ENCODE results near the gene SLC9A9.
"Not testable (repeated sequence)": the region's sequence is repeated elsewhere in the genome, so short reads cannot be mapped to it uniquely, and the experiment has no call there.

SLC9A9 gene

DNA sequence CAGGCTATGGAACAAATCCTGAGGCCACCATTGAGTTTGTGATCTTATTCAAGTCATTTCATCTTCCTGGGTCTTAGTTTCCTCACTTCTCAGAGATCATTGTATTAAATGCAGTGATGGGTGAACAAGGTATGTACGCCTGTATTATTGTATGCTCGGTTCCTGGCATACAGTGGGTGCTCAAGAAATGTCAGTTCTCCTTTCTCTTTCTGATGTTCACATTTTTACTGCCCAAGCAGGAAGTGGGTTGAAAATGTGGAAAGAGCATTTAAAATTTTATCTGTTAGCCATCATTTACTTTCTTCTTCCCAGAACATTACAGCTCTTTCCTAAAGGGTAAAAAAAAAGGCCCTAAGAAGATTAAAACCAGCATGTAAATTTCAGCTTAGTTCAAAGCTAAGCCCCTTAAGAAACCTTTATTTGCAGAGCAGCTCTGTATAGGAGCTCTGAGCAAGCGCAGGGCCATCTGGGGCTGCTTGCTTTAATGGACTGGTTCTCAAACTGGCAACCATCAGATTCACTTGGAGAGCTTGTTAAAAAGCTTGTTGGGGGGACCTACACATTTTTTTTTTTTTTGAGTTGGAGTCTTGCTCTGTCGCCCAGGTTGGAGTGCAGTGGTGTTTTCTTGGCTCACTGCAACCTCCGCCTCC, 549.3 kb downstream of the SLC9A9 start:
- H3K4me3 ChIP-seq (ENCODE audit: low read length) = no peak overlapping the region

GRCh38 chr3:143298380-143298779, 549.9 kb downstream of the SLC9A9 start:
- no peak for TF ChIP-seq ZNF274 (IDR thresholded peaks at IDR 0.05; ENCODE audit: low read depth, low read length)

More for the DNA sequence above, 549.3 kb downstream of the SLC9A9 start:
- no peak for TF ChIP-seq ZNF274 (IDR thresholded peaks at IDR 0.05; ENCODE audit: low read depth, low read length)

GRCh38 chr3:143295201-143296080, 552.8 kb downstream of the SLC9A9 start:
- TF ChIP-seq ZNF274 (IDR thresholded peaks at IDR 0.05; ENCODE audit: low read depth, low read length) = no peak
- no peak overlapping the region for H3K4me3 ChIP-seq (ENCODE audit: low read length)

More at GRCh38 chr3:143298380-143298779, 549.9 kb downstream of the SLC9A9 start:
- H3K4me3 ChIP-seq (ENCODE audit: low read length) = no peak overlapping the region

DNA sequence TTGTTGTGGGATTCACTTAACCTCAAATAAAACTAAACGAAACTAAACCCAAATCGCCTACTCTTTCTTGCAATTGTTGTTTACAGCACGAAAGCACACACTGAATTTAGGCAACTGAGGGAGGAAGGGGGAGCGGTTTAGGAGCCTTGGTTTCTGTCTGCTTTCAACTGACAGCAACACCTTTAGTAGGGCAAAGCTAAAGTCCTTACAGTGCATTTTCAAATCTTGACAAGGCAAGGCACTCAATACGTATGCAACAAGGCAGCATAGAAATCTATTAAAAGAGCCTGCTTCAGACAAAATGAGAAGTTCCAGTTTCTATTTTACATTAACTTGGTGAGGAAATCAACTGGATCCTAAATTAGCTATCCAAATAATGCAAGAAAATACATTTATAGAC, 554.1 kb downstream of the SLC9A9 start:
- H3K4me3 ChIP-seq (ENCODE audit: low read length) = no peak overlapping the region
- TF ChIP-seq ZNF274 (IDR thresholded peaks at IDR 0.05; ENCODE audit: low read depth, low read length) = no peak

DNA sequence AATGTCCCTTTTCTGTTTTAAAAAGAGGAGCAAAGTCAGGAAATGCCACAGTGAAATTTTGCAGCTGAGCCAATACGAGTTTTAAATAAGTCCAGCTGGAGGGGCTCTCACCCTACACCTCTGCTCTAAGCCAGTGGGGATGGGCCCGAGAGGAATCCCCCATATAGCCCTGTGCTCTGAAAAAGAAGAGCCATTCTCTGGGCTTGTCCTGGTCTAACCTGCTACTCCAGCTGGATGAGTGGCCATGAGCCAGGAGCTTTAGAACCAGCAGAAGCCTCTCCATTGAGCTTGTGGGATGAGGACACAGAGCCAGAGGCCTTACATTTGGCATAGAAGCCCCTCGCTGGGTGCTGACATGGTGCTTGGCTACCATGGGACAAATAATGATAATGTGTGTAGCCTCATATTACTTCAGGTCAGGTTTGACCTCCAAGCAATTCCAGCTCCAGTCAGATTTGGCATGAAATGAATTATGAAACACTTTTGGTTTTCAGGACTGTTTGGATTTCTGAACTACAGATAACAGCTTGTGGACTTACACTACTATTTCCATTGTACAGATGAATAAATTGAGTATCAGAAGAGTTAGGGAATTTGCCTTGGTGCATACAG, 556.3 kb downstream of the SLC9A9 start:
- no peak overlapping the region for H3K4me3 ChIP-seq (ENCODE audit: low read length)
- TF ChIP-seq ZNF274 (IDR thresholded peaks at IDR 0.05; ENCODE audit: low read depth, low read length) = no peak

- no peak overlapping the region for H3K4me3 ChIP-seq (ENCODE audit: low read length)
Measured at GRCh38 chr3:143288944-143289343, 559.3 kb downstream of the SLC9A9 start.

DNA sequence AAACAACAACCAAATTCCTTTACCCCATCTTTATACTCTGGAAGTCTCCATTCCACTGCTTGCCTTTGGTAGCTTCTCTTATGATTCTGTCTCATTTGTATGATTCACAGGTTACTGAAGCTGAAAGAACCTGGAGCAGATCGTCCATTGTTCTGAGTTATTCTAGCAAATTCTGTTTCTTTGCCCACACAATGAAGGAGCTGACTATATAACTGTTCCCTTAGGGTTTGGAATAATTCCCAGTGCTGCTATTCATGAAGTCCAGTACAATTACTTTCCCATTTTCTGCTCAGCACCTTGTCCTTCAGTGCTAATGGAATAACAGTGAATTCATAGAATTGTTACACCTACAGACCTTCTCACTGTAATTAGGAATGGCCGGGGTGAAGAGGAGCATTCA, 560.9 kb downstream of the SLC9A9 start:
- H3K4me3 ChIP-seq (ENCODE audit: low read length) = no peak overlapping the region

More at GRCh38 chr3:143288944-143289343, 559.3 kb downstream of the SLC9A9 start:
- TF ChIP-seq ZNF274 (IDR thresholded peaks at IDR 0.05; ENCODE audit: low read depth, low read length) = no peak

DNA sequence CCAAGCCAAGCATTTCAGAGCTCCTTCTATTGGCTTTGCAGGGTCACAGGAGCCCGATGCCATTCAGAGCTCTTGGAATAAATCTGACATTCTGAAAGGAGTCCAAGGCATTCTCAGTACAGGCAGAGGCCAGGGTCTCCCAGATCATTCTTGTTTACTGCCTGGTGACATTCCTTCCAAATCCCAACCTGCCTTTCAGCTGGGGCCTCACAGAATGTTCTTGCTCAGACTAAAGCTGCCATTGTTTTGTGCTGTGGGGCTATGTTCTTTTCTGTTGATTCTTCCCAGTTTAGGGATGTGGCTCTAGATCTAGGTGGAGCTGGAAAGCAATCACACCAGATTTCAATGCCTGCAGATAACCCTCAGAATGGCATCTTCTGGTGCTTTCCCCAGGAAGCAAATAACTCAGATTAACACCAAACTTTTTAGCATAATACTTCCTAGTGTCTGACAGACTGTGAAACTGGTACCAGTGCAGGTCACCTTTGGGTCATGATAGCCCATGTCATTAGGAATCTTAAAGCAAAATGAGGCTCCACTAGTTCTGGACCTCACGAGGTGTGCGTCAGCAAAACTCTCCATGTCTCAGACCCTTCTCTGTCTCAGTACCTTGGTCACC, 561.8 kb downstream of the SLC9A9 start:
- no peak overlapping the region for H3K4me3 ChIP-seq (ENCODE audit: low read length)
- no peak for TF ChIP-seq ZNF274 (IDR thresholded peaks at IDR 0.05; ENCODE audit: low read depth, low read length)

More for the DNA sequence above, 560.9 kb downstream of the SLC9A9 start:
- TF ChIP-seq ZNF274 (IDR thresholded peaks at IDR 0.05; ENCODE audit: low read depth, low read length) = no peak

DNA sequence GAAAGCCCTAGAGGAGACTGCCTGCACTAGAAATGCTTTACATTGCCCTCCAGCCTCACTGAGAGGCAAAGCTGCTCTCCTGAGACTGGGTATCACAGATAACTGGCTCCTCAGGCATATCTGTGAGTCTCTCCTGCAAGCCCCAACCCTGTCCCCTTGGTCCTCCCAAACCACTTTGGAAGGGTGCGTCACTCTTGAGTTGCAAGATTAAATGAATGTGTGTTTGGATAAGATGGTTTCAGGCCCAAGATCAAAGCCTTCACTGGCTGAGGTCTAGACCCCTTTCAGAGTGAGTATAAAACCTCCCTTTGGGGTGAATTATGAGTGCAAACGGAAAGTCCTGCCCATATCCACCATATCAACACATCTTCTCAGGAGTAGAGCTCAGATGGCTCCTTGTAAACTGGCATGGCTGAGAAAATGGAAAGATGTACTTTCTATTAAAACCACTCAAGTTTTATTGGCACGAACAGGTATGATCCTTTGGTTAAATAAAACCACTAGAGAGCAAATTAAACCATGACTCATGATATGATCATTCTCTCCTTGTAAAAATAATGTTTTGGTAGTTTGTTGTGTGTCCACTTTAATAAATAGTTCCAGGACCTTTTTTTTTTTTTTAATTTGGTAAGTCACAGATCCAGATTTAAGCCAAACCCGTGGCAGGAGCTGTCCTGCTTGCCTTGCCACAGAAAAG, 564.7 kb downstream of the SLC9A9 start:
- no peak for TF ChIP-seq ZNF274 (IDR thresholded peaks at IDR 0.05; ENCODE audit: low read depth, low read length)
- no peak overlapping the region for H3K4me3 ChIP-seq (ENCODE audit: low read length)

DNA sequence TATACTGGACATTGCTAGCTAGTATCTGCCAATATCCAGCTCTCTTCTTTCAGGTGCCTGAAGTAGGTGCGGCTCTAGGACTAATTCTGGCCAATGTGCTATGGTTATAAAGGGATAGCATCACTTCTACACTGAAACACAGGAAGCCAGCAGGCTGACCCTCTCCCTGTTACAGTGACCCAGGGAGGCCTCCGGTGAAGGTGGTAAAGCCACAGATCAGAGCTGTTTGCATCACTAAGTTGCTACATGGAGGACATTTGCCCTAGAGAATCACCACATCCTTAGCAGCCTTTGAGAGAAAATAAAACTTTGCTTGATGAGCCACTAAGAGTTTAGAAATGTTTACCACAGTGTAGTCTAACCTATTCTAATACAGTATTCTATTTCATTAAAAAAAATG, 567.3 kb downstream of the SLC9A9 start:
- TF ChIP-seq ZNF274 (IDR thresholded peaks at IDR 0.05; ENCODE audit: low read depth, low read length) = no peak
- H3K4me3 ChIP-seq (ENCODE audit: low read length) = no peak overlapping the region

DNA sequence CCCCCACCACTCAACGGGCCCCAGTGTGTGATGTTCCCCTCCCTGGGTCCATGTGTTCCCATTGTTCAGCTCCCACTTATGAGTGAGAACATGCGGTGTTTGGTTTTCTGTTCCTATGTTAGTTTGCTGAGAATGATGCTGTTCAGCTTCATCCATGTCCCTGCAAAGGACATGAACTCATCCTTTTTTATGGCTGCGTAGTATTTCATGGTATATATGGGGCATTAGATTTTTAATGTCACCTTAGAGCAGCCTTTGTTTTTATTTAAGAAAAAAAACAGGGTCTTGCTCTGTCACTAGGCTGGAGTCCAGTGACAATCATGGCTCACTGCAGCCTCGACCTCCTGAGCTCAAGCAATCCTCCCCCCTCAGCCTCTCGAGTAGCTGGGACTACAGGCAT, 568.7 kb downstream of the SLC9A9 start:
- not testable (repeated sequence) for H3K4me3 ChIP-seq (ENCODE audit: low read length)

GRCh38 chr3:143278721-143279120, 569.5 kb downstream of the SLC9A9 start:
- no peak for TF ChIP-seq ZNF274 (IDR thresholded peaks at IDR 0.05; ENCODE audit: low read depth, low read length)
- no peak overlapping the region for H3K4me3 ChIP-seq (ENCODE audit: low read length)

GRCh38 chr3:143277531-143277930, 570.7 kb downstream of the SLC9A9 start:
- no peak for TF ChIP-seq ZNF274 (IDR thresholded peaks at IDR 0.05; ENCODE audit: low read depth, low read length)

GRCh38 chr3:143276592-143276991, 571.7 kb downstream of the SLC9A9 start:
- TF ChIP-seq ZNF274 (IDR thresholded peaks at IDR 0.05; ENCODE audit: low read depth, low read length) = no peak
- no peak overlapping the region for H3K4me3 ChIP-seq (ENCODE audit: low read length)

More at GRCh38 chr3:143277531-143277930, 570.7 kb downstream of the SLC9A9 start:
- no peak overlapping the region for H3K4me3 ChIP-seq (ENCODE audit: low read length)
